H9 (cell line): Measurements from ENCODE around the gene METRNL. TPM values are rescaled to one million over a fixed set of nuclear protein-coding genes. Genes with fewer than 3 reads are reported as not detected.
"Not testable (repeated sequence)": the region's sequence is repeated elsewhere in the genome, so short reads cannot be mapped to it uniquely, and the experiment has no call there.

ENCODE experiments used
- DNase-seq: peaks from one replicate; pipeline ENCODE4 v3.0.0-alpha.2; 2017
- H2AFZ ChIP-seq: one replicate; pipeline ENCODE4 v1.6.1; 2013; ENCODE audit warnings: mild to moderate bottlenecking, low read length, control low read depth, moderate library complexity
- H2AK5ac ChIP-seq: 2 replicates; pipeline ENCODE4 v1.6.1; 2013; ENCODE audit warnings: low read length, control low read depth, mixed read lengths; ENCODE audit not compliant: insufficient read length
- H2BK120ac ChIP-seq: one replicate; pipeline ENCODE4 v1.6.1; 2013; ENCODE audit warnings: low read depth, mild to moderate bottlenecking, low read length, control low read depth, inconsistent platforms; ENCODE audit not compliant: poor library complexity, severe bottlenecking
- H2BK12ac ChIP-seq: 2 replicates; pipeline ENCODE4 v1.6.1; 2013; ENCODE audit warnings: low read length, control low read depth, mixed read lengths, low read depth; ENCODE audit not compliant: insufficient read length
- H2BK15ac ChIP-seq: 2 replicates; pipeline ENCODE4 v1.6.1; 2013; ENCODE audit warnings: low read depth, low read length, control low read depth
- H2BK20ac ChIP-seq: one replicate; pipeline ENCODE4 v1.6.1; 2013; ENCODE audit warnings: low read depth, mild to moderate bottlenecking, low read length, control low read depth, inconsistent platforms; ENCODE audit not compliant: poor library complexity, severe bottlenecking
- H2BK5ac ChIP-seq: 2 replicates; pipeline ENCODE4 v1.6.1; 2013; ENCODE audit warnings: low read length, control low read depth, mixed read lengths; ENCODE audit not compliant: insufficient read length
- H3K14ac ChIP-seq: 2 replicates; pipeline ENCODE4 v1.6.1; 2013; ENCODE audit warnings: low read length, control low read depth; ENCODE audit not compliant: insufficient read depth
- H3K18ac ChIP-seq: 2 replicates; pipeline ENCODE4 v1.6.1; 2013; ENCODE audit warnings: low read depth, mild to moderate bottlenecking, mixed read lengths, low read length, control low read depth; ENCODE audit not compliant: insufficient read length
- H3K23ac ChIP-seq: 2 replicates; pipeline ENCODE4 v1.6.1; 2013; ENCODE audit warnings: low read length, control low read depth, mixed read lengths, low read depth; ENCODE audit not compliant: insufficient read length
- H3K23me2 ChIP-seq: 2 replicates; pipeline ENCODE4 v1.6.1; 2013; ENCODE audit warnings: low read depth, mild to moderate bottlenecking, mixed read lengths, low read length, control low read depth; ENCODE audit not compliant: insufficient read length, poor library complexity, severe bottlenecking
- H3K27ac ChIP-seq: 2 replicates; pipeline ENCODE4 v1.5.1; 2013; ENCODE audit warnings: low read length, control low read depth, mixed read lengths, low read depth; ENCODE audit not compliant: insufficient read length
- H3K27me3 ChIP-seq: 2 replicates; pipeline ENCODE4 v1.6.1; 2013; ENCODE audit warnings: low read length, control low read depth, inconsistent platforms; ENCODE audit not compliant: insufficient read depth
- H3K4ac ChIP-seq: 2 replicates; pipeline ENCODE4 v1.6.1; 2013; ENCODE audit warnings: low read depth, mild to moderate bottlenecking, control low read depth, inconsistent platforms, low read length, moderate library complexity
- H3K4me1 ChIP-seq: 2 replicates; pipeline ENCODE4 v1.6.1; 2013; ENCODE audit warnings: low read length, control low read depth, inconsistent platforms; ENCODE audit not compliant: insufficient read depth
- H3K4me2 ChIP-seq: 2 replicates; pipeline ENCODE4 v1.6.1; 2013; ENCODE audit warnings: low read length, control low read depth, mixed read lengths; ENCODE audit not compliant: insufficient read length, insufficient read depth
- H3K56ac ChIP-seq: 2 replicates; pipeline ENCODE4 v1.6.1; 2013; ENCODE audit warnings: low read depth, mild to moderate bottlenecking, mixed read lengths, low read length, control low read depth; ENCODE audit not compliant: insufficient read length
- H3K79me1 ChIP-seq: 2 replicates; pipeline ENCODE4 v1.6.1; 2013; ENCODE audit warnings: low read depth, mild to moderate bottlenecking, moderate library complexity, low read length, control low read depth, inconsistent platforms; ENCODE audit not compliant: insufficient read depth, poor library complexity, severe bottlenecking
- H3K79me2 ChIP-seq: 2 replicates; pipeline ENCODE4 v1.6.1; 2013; ENCODE audit warnings: low read length, control low read depth, inconsistent platforms; ENCODE audit not compliant: insufficient read depth
- H3K9ac ChIP-seq: 2 replicates; pipeline ENCODE4 v1.6.1; 2013; ENCODE audit warnings: low read length, control low read depth, mixed read lengths; ENCODE audit not compliant: insufficient read length; ENCODE audit errors: extremely low read depth
- H3K9me3 ChIP-seq: one replicate; pipeline ENCODE4 v1.6.1; 2013; ENCODE audit warnings: low read depth, low read length, inconsistent platforms; ENCODE audit not compliant: control insufficient read depth
- H3T11ph ChIP-seq: one replicate; pipeline ENCODE4 v1.6.1; 2013; ENCODE audit warnings: mild to moderate bottlenecking, low read length, control low read depth, inconsistent platforms
- H4K20me1 ChIP-seq: one replicate; pipeline ENCODE4 v1.6.1; 2013; ENCODE audit not compliant: control insufficient read depth, insufficient read length, insufficient read depth
- H4K5ac ChIP-seq: 2 replicates; pipeline ENCODE4 v1.6.1; 2013; ENCODE audit warnings: low read depth, mild to moderate bottlenecking, mixed read lengths, low read length, control low read depth; ENCODE audit not compliant: insufficient read length
- H4K8ac ChIP-seq: replicated peaks from 2 replicates; pipeline ENCODE4 v1.6.1; 2013; ENCODE audit warnings: low read length, control low read depth, mixed read lengths, low read depth; ENCODE audit not compliant: insufficient read length
- H4K91ac ChIP-seq: 2 replicates; pipeline ENCODE4 v1.6.1; 2013; ENCODE audit warnings: low read depth, mild to moderate bottlenecking, moderate library complexity, mixed read lengths, low read length, control low read depth; ENCODE audit not compliant: insufficient read length
- H3K27ac Mint-ChIP-seq, 3 experiments: 2 replicates in 2 of 3; 3 replicates in 1 of 3; pipeline ENCODE4 v1.8.0; 2020 to 2021; ENCODE audit warnings: mixed read lengths in 3 of 3, mild to moderate bottlenecking in 1 of 3, moderate library complexity in 1 of 3
- H3K27me3 Mint-ChIP-seq: 2 replicates; pipeline ENCODE4 v1.8.0; 2021; ENCODE audit warnings: low read depth, mild to moderate bottlenecking, moderate library complexity, mixed read lengths
- H3K36me3 Mint-ChIP-seq, 3 experiments: 2 replicates in 2 of 3; 3 replicates in 1 of 3; pipeline ENCODE4 v1.8.0; 2020 to 2021; ENCODE audit warnings: low read depth in 3 of 3, mixed read lengths in 3 of 3; ENCODE audit not compliant: insufficient read depth in 1 of 3
- H3K4me1 Mint-ChIP-seq, 2 experiments: 2 replicates each; pipeline ENCODE4 v1.8.0; 2020; ENCODE audit warnings: mixed read lengths in 2 of 2
- H3K4me3 Mint-ChIP-seq, 2 experiments: 2 replicates in 1 of 2; 3 replicates in 1 of 2; pipeline ENCODE4 v1.8.0; 2020 to 2021; ENCODE audit warnings: mild to moderate bottlenecking in 2 of 2, mixed read lengths in 2 of 2, moderate library complexity in 1 of 2
- H3K9me3 Mint-ChIP-seq, 2 experiments: 2 replicates in 1 of 2; 3 replicates in 1 of 2; pipeline ENCODE4 v1.8.0; 2020; ENCODE audit warnings: mild to moderate bottlenecking in 2 of 2, mixed read lengths in 2 of 2, moderate library complexity in 1 of 2
- CTCF ChIP-seq: fragments of 200-600 bp; sonication (generic); conservative IDR thresholded peaks from 3 replicates; pipeline ENCODE4 v1.8.0; 2021; ENCODE audit warnings: antibody characterized with exemption, mild to moderate bottlenecking
- WGBS: extraction: QIAGEN DNeasy Blood & Tissue Kit; methylation state at CpG from one replicate; pipeline ENCODE4 v1.1.7; 2013; ENCODE audit warnings: missing lambda C conversion rate, low lambda C conversion rate, mixed read lengths; ENCODE audit not compliant: insufficient read length; ENCODE audit errors: extremely low coverage; 5-methylcytosine and 5-hydroxymethylcytosine counted together
- total RNA-seq: library from RNA; stranded (reverse); gene quantifications from 2 replicates; pipeline ENCODE4 v1.2.1, GENCODE V29; 2021

METRNL gene
- total RNA-seq, 1 experiment from 2014 or later: 21.4 TPM

- H3K27ac ChIP-seq: no peak overlapping the region
- Mint-ChIP-seq H3K27ac (no peak overlapping the region), H3K36me3 (peaks cover 55 to 67% (median 55%) of the 10 kb centered on the region in 3 experiments), H3K9me3 (peaks cover 41 to 44% of the 10 kb centered on the region in 2 experiments), H3K27me3 (no peaks in the 10 kb centered on the region), H3K4me1 (no peaks in the 10 kb centered on the region), H3K4me3 (no peak overlapping the region)
- H4K8ac ChIP-seq: no peak overlapping the region
- H3K23ac ChIP-seq: no peak overlapping the region
- H2BK5ac ChIP-seq: no peak overlapping the region
- no peak overlapping the region for H2AFZ ChIP-seq
- peaks cover 12% of the 10 kb centered on the region for H3K9me3 ChIP-seq
- H4K20me1 ChIP-seq: no peaks in the 10 kb centered on the region
- DNase-seq: no peak
- H4K91ac ChIP-seq: no peak overlapping the region
- no peak overlapping the region for H3K56ac ChIP-seq
- no peaks in the 10 kb centered on the region for H3K4me1 ChIP-seq
- no peak overlapping the region for H2BK15ac ChIP-seq
- no peak for TF ChIP-seq CTCF
- peaks cover 1% of the 10 kb centered on the region; the same call in 1 of the 2 replicates for H3K79me2 ChIP-seq
- H2BK12ac ChIP-seq: no peak overlapping the region
- no CpG with 5 or more reads among the region's 8 CpGs for WGBS
- H3K79me1 ChIP-seq: no peaks in the 10 kb centered on the region
- H3K18ac ChIP-seq: no peak overlapping the region
- no peak overlapping the region for H2BK120ac ChIP-seq
- no peak overlapping the region for H3K4me2 ChIP-seq
- no peak overlapping the region for H2BK20ac ChIP-seq
- H3K9ac ChIP-seq: no peak overlapping the region
- H3T11ph ChIP-seq: no peak overlapping the region
- no peaks in the 10 kb centered on the region for H3K23me2 ChIP-seq
- no peak overlapping the region for H2AK5ac ChIP-seq
- H3K4ac ChIP-seq: no peak overlapping the region
- no peak overlapping the region for H3K14ac ChIP-seq
- no peak overlapping the region for H4K5ac ChIP-seq
- H3K27me3 ChIP-seq: no peaks in the 10 kb centered on the region
Observed at GRCh38 chr17:83042522-83043158, 36.8 kb upstream of the METRNL start.

DNA sequence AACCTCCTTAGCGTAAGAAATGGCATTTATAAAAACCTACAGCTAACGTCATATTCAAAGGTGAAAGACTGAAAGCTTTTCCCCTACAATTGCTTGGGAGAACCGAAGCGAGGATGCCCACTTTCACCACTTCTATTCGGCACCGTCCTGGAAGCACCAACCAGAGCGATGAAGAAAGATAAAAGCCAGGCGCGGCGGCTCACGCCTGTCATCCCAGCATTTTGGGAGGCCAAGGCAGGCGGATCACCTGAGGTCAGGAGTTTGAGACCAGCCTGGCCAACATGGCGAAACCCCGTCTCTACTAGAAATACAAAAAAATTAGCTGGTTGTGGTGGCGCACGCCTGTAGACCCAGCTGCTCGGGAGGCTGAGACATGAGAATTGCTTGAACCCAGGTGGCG lies 34.9 kb upstream of the METRNL start:
- H3K18ac ChIP-seq, H3K56ac ChIP-seq, H3K4me1 Mint-ChIP-seq, H3K27me3 ChIP-seq, H3K4me3 Mint-ChIP-seq, H3K4me1 ChIP-seq, H4K5ac ChIP-seq, H3T11ph ChIP-seq, H2BK15ac ChIP-seq, H3K27me3 Mint-ChIP-seq, H3K79me2 ChIP-seq, H3K9ac ChIP-seq, H3K79me1 ChIP-seq, H3K14ac ChIP-seq, H3K23me2 ChIP-seq, H3K27ac ChIP-seq, H4K20me1 ChIP-seq, H4K8ac ChIP-seq, H2BK20ac ChIP-seq, H2BK12ac ChIP-seq, H3K23ac ChIP-seq, H3K4ac ChIP-seq, H2AK5ac ChIP-seq, H2AFZ ChIP-seq, DNase-seq, H2BK5ac ChIP-seq, H3K4me2 ChIP-seq, H4K91ac ChIP-seq, H3K27ac Mint-ChIP-seq, H2BK120ac ChIP-seq: not testable (repeated sequence)
- Mint-ChIP-seq H3K9me3 (peaks cover 44 to 45% of the 10 kb centered on the region in 2 experiments), H3K36me3 (peaks cover 59 to 77% (median 64%) of the 10 kb centered on the region in 3 experiments)
- no CpG with 5 or more reads among the region's 18 CpGs for WGBS
- H3K9me3 ChIP-seq: peaks cover 12% of the 10 kb centered on the region
